GM18909 (cell line): ENCODE data around the gene PI4KA.
"Not testable (repeated sequence)": the region's sequence is repeated elsewhere in the genome, so short reads cannot be mapped to it uniquely, and the experiment has no call there.

Experiments
- ATAC-seq: cut with Tn5 transposase; IDR thresholded peaks from one replicate; pipeline ENCODE4 v1.9.1; 2021; ENCODE audit warnings: mild to moderate bottlenecking; ENCODE audit not compliant: unreplicated experiment, poor library complexity

The PI4KA gene

GRCh38 chr22:20858615-20859416 lies at the start of gene PI4KA, which contains the start of gene SNAP29:
PI4KA (minus strand) TSS chr22:20858811; CDS start chr22:20858725, 86 bp downstream.
SNAP29 (plus strand) TSS chr22:20859007; CDS start chr22:20859111, 104 bp downstream.
- peak; percentile 94 for ATAC-seq

GRCh38 chr22:20906387-20906767 lies 47.8 kb upstream of the PI4KA start:
- no peak for ATAC-seq

GRCh38 chr22:20905415-20906386 lies 47.1 kb upstream of the PI4KA start:
- no peak for ATAC-seq

GRCh38 chr22:20904980-20905355 lies 46.4 kb upstream of the PI4KA start:
- no peak for ATAC-seq

- ATAC-seq = no peak
These were observed 45.7 kb upstream of the PI4KA start for GRCh38 chr22:20904008-20904979.

GRCh38 chr22:20903093-20903492 lies 44.5 kb upstream of the PI4KA start:
- ATAC-seq = no peak

- not testable (repeated sequence) for ATAC-seq
These were observed 42.8 kb upstream of the PI4KA start for GRCh38 chr22:20901093-20902033.

GRCh38 chr22:20899827-20900423 lies 41.3 kb upstream of the PI4KA start:
- no peak for ATAC-seq

GRCh38 chr22:20897737-20898136 lies 39.1 kb upstream of the PI4KA start:
- ATAC-seq = not testable (repeated sequence)

- ATAC-seq = no peak
These were observed 32.4 kb upstream of the PI4KA start for GRCh38 chr22:20890975-20891374.

GRCh38 chr22:20889904-20890540 lies 31.4 kb upstream of the PI4KA start:
- ATAC-seq = no peak

- no peak for ATAC-seq
These were observed 30.6 kb upstream of the PI4KA start for GRCh38 chr22:20889025-20889704.

- no peak for ATAC-seq
These were observed 28.8 kb upstream of the PI4KA start for GRCh38 chr22:20887375-20887774.

- ATAC-seq = no peak
These were observed 27.1 kb upstream of the PI4KA start for GRCh38 chr22:20885557-20886323.

GRCh38 chr22:20885017-20885556 lies 26.5 kb upstream of the PI4KA start:
- ATAC-seq = no peak

GRCh38 chr22:20884454-20884853 lies 25.8 kb upstream of the PI4KA start:
- ATAC-seq = no peak
